ENCODE results near the gene GH2.
"Not testable (repeated sequence)": the region's sequence is repeated elsewhere in the genome, so short reads cannot be mapped to it uniquely, and the experiment has no call there.

Gene GH2

GRCh38 chr17:63916566-63917185, 34.9 kb upstream of the GH2 start:
- no peak for TF ChIP-seq ZFX (IDR thresholded peaks at IDR 0.05; ENCODE audit: borderline replicate concordance)
- TF ChIP-seq, protein P1, sequence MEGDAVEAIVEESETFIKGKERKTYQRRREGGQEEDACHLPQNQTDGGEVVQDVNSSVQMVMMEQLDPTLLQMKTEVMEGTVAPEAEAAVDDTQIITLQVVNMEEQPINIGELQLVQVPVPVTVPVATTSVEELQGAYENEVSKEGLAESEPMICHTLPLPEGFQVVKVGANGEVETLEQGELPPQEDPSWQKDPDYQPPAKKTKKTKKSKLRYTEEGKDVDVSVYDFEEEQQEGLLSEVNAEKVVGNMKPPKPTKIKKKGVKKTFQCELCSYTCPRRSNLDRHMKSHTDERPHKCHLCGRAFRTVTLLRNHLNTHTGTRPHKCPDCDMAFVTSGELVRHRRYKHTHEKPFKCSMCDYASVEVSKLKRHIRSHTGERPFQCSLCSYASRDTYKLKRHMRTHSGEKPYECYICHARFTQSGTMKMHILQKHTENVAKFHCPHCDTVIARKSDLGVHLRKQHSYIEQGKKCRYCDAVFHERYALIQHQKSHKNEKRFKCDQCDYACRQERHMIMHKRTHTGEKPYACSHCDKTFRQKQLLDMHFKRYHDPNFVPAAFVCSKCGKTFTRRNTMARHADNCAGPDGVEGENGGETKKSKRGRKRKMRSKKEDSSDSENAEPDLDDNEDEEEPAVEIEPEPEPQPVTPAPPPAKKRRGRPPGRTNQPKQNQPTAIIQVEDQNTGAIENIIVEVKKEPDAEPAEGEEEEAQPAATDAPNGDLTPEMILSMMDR (IDR thresholded peaks at IDR 0.05) = no peak
- no peak overlapping the region for H3K27ac ChIP-seq

- H3K27ac ChIP-seq = not testable (repeated sequence)
Measured at GRCh38 chr17:63915753-63916152, 34.0 kb upstream of the GH2 start.

- no peak for TF ChIP-seq ZFX (IDR thresholded peaks at IDR 0.05; ENCODE audit: borderline replicate concordance)
- TF ChIP-seq, protein P1 (IDR thresholded peaks at IDR 0.05) = no peak
- no peak overlapping the region for H3K27ac ChIP-seq
Measured at GRCh38 chr17:63914471-63914870, 32.7 kb upstream of the GH2 start.

DNA sequence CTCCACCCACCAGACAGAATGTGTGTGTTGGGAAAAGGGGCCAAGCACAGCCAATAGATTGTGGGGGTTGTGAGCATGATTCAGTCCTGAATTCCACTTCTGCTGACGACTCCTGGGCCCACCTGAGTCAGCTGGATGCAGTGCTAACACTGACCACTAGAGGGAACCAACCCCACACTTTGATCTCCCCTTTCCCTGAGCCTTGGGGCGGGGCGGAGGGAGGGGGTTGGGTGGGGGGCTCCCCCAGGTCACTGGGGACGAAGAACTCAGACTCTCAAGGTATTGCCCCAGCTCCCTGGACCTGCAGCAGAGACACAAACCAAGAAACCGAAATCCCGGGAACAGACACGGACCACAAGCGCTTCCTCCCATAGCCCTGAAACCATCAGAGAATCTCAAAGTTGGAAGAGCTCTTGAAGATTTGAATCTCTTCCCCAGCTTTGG, 29.9 kb upstream of the GH2 start:
- TF ChIP-seq, protein P1 (IDR thresholded peaks at IDR 0.05) = peak; percentile 72
- no peak for TF ChIP-seq ZFX (IDR thresholded peaks at IDR 0.05; ENCODE audit: borderline replicate concordance)
- no peak overlapping the region for H3K27ac ChIP-seq

GRCh38 chr17:63911041-63911635, 29.4 kb upstream of the GH2 start, which contains the start of gene CSHL1:
TSS of gene CSHL1 (minus strand) at chr17:63911258. CDS start at chr17:63911196, 62 bp downstream.
- no peak for TF ChIP-seq ZFX (IDR thresholded peaks at IDR 0.05; ENCODE audit: borderline replicate concordance)
- TF ChIP-seq, protein P1 (IDR thresholded peaks at IDR 0.05) = no peak
- H3K27ac ChIP-seq = no peak within 1 kb of the TSS

- TF ChIP-seq ZFX (IDR thresholded peaks at IDR 0.05; ENCODE audit: borderline replicate concordance) = no peak
- TF ChIP-seq, protein P1 (IDR thresholded peaks at IDR 0.05) = no peak
- no peak overlapping the region for H3K27ac ChIP-seq
Measured at GRCh38 chr17:63910096-63910495, 28.4 kb upstream of the GH2 start.

- H3K27ac ChIP-seq = not testable (repeated sequence)
Measured at GRCh38 chr17:63909586-63909985, 27.8 kb upstream of the GH2 start.

GRCh38 chr17:63907161-63907778, 25.5 kb upstream of the GH2 start:
- TF ChIP-seq, protein P1 (IDR thresholded peaks at IDR 0.05) = peak; percentile 15; the same call in 1 of the 2 replicates
- H3K27ac ChIP-seq = not testable (repeated sequence)

DNA sequence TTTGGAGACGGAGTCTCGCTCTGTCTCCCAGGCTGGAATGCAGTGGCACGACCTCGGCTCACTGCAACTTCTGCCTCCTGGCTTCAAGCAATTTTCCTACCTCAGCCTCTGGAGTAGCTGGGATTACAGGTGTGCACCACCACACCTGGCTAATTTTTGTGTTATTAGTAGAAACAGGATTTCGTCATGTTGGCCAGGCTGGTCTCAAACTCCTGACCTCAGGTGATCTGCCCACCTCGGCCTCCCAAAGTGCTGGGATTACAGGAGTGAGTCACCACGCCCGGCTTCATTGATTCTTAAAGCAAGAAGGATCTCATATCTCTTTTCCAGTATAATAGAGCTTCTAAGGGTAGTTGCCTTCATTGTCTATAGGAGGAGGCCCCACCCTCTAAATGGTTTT, 23.1 kb upstream of the GH2 start:
- not testable (repeated sequence) for H3K27ac ChIP-seq
